HL-60 (cell line): ENCODE results near the gene TMCO4.

Experiments used
- POLR2AphosphoS5 ChIP-seq: IDR thresholded peaks from 2 replicates; pipeline ENCODE4 v1.6.1; 2012; ENCODE audit warnings: low read depth
- TF ChIP-seq, protein P1 (sequence below): IDR thresholded peaks from one replicate; pipeline ENCODE4 v1.5.1; 2011; ENCODE audit warnings: low read length, control low read depth, inconsistent platforms; ENCODE audit not compliant: insufficient read depth

DNA sequence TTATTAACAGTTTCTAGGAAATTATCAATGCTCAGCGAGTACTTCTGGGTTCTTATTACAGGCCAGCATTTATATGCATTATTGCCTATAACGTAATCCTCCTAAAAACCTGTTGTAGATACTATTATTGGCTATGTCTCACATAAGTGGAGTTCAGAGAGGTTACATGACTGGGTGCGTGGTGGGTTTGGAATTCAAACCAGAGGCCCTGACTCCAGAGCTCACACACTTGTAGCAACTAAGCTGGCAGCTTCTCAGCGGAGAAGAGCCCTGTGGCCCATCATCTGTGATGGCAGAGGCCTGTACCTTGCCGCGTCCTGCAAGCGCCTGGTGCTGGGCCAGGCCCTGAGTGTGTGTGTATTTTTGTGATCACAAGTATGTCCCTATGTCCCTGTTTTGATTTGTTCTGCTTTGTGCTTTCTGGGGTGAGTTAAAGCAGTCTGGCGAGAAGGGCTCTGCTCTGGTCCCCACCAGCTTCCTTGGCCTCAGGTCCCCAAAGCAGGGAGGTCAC is 68.3 kb downstream of the TMCO4 start:
- no peak for TF ChIP-seq POLR2AphosphoS5
- TF ChIP-seq, protein P1, sequence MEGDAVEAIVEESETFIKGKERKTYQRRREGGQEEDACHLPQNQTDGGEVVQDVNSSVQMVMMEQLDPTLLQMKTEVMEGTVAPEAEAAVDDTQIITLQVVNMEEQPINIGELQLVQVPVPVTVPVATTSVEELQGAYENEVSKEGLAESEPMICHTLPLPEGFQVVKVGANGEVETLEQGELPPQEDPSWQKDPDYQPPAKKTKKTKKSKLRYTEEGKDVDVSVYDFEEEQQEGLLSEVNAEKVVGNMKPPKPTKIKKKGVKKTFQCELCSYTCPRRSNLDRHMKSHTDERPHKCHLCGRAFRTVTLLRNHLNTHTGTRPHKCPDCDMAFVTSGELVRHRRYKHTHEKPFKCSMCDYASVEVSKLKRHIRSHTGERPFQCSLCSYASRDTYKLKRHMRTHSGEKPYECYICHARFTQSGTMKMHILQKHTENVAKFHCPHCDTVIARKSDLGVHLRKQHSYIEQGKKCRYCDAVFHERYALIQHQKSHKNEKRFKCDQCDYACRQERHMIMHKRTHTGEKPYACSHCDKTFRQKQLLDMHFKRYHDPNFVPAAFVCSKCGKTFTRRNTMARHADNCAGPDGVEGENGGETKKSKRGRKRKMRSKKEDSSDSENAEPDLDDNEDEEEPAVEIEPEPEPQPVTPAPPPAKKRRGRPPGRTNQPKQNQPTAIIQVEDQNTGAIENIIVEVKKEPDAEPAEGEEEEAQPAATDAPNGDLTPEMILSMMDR, result no peak
